Right ventricle myocardium inferior (tissue), 1 donor: ENCODE data around the gene LUC7L. TPM values are rescaled to one million over a fixed set of nuclear protein-coding genes. Genes with fewer than 3 reads are reported as not detected.
"Not testable (repeated sequence)": the region's sequence is repeated elsewhere in the genome, so short reads cannot be mapped to it uniquely, and the experiment has no call there.

ENCODE experiments used
- ATAC-seq: fragments of 200-7000 bp; cut with Tn5 transposase; one replicate; pipeline ENCODE4 v1.9.1; 2020; ENCODE audit warnings: mild to moderate bottlenecking, moderate library complexity
- DNase-seq: peaks from one replicate; pipeline ENCODE4 v3.0.0; 2021; ENCODE audit errors: missing footprints
- intact Hi-C: fragments of 100-400 bp; cut with DNase I; formaldehyde crosslinking; loops from one replicate; pipeline ENCODE4 v1.11.0; 2022
- total RNA-seq: library from RNA; stranded (reverse); fragmentation: NEBNext Ultra II Directional; extraction: Animal tissue kit (Norgen Biotek cat#: 25700); gene quantifications from one replicate; pipeline ENCODE4 v1.2.1, GENCODE V29; 2021
- donor health status: DM: no; HTN: yes; CAD: no; lungs with severe emphysema.

LUC7L gene
- total RNA-seq, 1 donor from 2014 or later = 23.5 TPM

DNA sequence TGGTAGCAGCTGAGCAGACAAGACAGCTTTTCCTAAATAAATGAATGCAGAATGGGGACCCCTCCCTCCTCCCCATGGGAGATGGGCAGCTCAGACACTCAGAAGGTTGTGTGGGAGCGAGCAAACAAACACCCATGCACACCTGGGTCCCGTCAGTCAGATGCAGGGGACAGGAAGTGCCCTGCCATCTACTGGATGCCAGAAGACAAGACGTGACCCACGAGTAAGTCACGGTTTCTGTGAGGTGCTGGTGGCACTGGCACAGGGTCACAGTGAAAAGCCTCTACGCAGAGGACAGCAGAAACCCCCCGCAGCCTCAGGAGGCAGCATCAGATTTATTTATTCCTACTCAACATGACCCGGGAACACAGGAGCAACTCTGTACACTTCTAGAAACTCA lies 40.6 kb downstream of the LUC7L start:
- no peak for ATAC-seq
- DNase-seq = no peak
- intact Hi-C loops = no loop called here

DNA sequence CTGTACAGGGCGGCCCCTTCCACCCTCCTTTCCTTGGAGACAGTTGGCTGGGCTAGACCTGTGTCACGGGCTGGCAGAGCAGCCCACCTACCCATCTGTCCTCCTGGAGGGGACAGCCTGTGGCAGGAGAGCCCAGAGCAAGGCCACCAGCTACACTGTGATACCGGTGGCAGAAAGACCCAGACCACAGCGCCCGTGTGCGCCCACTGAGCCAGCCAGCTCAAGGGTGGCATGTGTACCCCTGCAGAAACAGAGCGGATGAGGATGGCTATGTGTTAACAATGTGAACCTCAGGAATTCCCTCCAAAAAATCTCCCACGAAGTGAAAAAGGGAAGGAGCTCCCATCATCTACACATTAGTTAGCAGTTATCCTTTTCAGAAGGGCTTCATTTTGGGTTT lies 41.9 kb downstream of the LUC7L start:
- intact Hi-C loops = no loop called here
- ATAC-seq (no peak), DNase-seq (no peak)

DNA sequence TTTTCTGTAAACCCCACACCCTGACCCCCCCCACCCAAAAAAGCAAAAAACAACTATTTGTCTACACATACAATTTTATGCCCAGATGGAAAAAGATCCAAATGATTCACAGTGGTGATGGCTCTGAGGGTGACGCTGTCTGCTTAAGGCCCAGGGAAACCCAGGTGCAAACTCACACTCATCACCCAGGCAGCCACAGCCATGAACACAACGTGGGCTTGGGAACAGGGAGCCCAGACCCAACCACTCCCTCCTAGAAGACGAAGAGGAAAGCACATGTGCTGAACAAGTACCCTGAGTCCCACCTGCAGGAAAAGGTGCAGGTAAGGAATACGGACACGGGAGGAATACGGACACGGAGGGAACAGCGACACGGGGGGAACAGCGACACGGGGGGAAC lies 43.6 kb downstream of the LUC7L start:
- intact Hi-C loops = no loop called here
- DNase-seq (no peak), ATAC-seq (no peak)

DNA sequence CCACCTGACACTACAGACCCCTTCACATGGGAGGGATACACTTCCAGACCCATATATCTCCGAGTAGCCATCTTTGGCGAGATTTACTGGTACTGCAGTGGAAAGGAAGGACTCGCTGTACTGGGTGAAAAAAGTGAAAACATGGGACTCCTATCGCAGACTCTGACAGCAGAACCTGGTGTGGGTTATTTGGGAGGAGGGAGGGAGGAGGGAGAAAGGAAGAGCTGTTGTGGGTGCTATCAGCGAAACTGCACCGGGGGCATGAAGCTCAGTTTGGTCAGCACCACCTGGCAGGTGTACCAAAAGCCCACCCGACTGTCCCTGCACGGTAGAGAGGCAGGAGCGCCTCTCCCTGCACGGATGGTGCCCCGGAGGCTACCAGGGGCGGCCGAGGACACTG lies 44.0 kb downstream of the LUC7L start:
- intact Hi-C loops = no loop called here
- DNase-seq (no peak), ATAC-seq (no peak)

- ATAC-seq (no peak), DNase-seq (no peak)
- intact Hi-C loops = no loop called here
Measured at GRCh38 chr16:183005-183404, 46.2 kb downstream of the LUC7L start.

DNA sequence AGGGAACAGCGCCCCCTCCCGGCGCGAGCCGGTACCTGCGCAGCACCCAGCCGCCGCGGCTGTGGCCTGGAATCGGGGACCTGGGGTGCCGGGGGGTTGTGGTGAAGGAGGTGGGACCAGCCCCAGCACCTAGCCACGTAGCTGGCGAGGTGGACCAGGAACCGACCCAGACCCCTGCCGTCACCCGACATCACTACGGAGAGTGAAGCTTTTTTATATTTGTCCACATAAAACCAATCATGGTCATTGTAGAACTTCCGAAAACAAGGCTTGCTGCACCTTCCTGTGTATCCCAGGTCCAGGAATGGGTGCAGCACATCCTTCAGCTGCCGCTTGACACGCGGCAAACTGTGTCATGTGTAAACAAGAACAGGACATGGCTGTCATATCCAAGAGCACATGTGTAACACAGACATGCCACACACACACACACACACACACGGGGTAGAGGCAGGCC lies 47.7 kb downstream of the LUC7L start:
- intact Hi-C loops = loop anchor here (2.0 kb wide), 1 partner anchor 75 kb away; no protein-coding TSS in a partner anchor
- peak; percentile 92 for DNase-seq
- no peak for ATAC-seq

DNA sequence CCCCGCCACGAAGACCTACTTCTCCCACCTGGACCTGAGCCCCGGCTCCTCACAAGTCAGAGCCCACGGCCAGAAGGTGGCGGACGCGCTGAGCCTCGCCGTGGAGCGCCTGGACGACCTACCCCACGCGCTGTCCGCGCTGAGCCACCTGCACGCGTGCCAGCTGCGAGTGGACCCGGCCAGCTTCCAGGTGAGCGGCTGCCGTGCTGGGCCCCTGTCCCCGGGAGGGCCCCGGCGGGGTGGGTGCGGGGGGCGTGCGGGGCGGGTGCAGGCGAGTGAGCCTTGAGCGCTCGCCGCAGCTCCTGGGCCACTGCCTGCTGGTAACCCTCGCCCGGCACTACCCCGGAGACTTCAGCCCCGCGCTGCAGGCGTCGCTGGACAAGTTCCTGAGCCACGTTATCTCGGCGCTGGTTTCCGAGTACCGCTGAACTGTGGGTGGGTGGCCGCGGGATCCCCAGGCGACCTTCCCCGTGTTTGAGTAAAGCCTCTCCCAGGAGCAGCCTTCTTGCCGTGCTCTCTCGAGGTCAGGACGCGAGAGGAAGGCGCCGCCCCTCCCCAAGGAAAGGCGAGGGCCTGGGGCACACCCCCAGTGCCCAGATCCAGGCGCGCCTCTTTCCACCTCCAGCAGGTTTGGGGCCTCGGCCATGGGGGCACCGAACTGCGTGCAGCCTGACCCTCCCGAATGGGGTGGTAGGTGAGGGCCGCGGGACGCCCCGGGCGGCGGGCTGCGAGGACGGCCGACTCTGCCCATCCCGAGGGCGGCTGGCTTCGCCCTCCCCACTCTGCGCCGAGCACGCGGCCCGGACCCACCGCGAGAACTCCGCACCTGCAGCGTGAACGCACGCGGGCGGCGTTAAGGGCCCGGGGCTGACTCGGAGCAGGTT lies 48.3 kb downstream of the LUC7L start:
- DNase-seq = no peak
- intact Hi-C loops = loop anchor here (2.0 kb wide), 1 partner anchor 74 kb away; no protein-coding TSS in a partner anchor
- peak; percentile 82 for ATAC-seq

GRCh38 chr16:180101-180675 lies 49.1 kb downstream of the LUC7L start, which contains the start of gene HBQ1:
HBQ1 (plus strand) TSS chr16:180459; CDS start chr16:180487, 28 bp downstream.
- intact Hi-C loops = loop anchor here (2.0 kb wide), 1 partner anchor 73 kb away; no protein-coding TSS in a partner anchor
- ATAC-seq (no peak), DNase-seq (no peak)

GRCh38 chr16:179211-180092 lies 49.8 kb downstream of the LUC7L start:
- DNase-seq (no peak), ATAC-seq (no peak)
- intact Hi-C loops = loop anchor here (2.0 kb wide), 1 partner anchor 73 kb away; no protein-coding TSS in a partner anchor

- ATAC-seq = no peak
- DNase-seq = no peak
- intact Hi-C loops = no loop called here
Measured at GRCh38 chr16:178668-179015, 50.6 kb downstream of the LUC7L start.

DNA sequence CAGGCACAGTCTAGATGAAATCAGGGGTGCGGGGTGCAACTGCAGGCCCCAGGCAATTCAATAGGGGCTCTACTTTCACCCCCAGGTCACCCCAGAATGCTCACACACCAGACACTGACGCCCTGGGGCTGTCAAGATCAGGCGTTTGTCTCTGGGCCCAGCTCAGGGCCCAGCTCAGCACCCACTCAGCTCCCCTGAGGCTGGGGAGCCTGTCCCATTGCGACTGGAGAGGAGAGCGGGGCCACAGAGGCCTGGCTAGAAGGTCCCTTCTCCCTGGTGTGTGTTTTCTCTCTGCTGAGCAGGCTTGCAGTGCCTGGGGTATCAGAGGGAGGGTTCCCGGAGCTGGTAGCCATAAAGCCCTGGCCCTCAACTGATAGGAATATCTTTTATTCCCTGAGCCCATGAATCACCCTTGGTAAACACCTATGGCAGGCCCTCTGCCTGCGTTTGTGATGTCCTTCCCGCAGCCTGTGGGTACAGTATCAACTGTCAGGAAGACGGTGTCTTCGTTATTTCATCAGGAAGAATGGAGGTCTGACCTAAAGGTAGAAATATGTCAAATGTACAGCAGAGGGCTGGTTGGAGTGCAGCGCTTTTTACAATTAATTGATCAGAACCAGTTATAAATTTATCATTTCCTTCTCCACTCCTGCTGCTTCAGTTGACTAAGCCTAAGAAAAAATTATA lies 51.1 kb downstream of the LUC7L start:
- intact Hi-C loops = no loop called here
- DNase-seq (no peak), ATAC-seq (no peak)

GRCh38 chr16:177394-177822 lies 51.8 kb downstream of the LUC7L start:
- intact Hi-C loops = no loop called here
- DNase-seq = no peak
- no peak for ATAC-seq

DNA sequence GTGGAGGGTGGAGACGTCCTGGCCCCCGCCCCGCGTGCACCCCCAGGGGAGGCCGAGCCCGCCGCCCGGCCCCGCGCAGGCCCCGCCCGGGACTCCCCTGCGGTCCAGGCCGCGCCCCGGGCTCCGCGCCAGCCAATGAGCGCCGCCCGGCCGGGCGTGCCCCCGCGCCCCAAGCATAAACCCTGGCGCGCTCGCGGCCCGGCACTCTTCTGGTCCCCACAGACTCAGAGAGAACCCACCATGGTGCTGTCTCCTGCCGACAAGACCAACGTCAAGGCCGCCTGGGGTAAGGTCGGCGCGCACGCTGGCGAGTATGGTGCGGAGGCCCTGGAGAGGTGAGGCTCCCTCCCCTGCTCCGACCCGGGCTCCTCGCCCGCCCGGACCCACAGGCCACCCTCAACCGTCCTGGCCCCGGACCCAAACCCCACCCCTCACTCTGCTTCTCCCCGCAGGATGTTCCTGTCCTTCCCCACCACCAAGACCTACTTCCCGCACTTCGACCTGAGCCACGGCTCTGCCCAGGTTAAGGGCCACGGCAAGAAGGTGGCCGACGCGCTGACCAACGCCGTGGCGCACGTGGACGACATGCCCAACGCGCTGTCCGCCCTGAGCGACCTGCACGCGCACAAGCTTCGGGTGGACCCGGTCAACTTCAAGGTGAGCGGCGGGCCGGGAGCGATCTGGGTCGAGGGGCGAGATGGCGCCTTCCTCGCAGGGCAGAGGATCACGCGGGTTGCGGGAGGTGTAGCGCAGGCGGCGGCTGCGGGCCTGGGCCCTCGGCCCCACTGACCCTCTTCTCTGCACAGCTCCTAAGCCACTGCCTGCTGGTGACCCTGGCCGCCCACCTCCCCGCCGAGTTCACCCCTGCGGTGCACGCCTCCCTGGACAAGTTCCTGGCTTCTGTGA lies 52.5 kb downstream of the LUC7L start, which contains the start of gene HBA1:
Gene HBA1, plus strand, starts transcription at position 204 of the 906 bp plus-strand sequence. Its CDS starts 37 bp downstream, at position 241.
- ATAC-seq, DNase-seq, intact Hi-C loops: not testable (repeated sequence)

GRCh38 chr16:176006-176405 lies 53.2 kb downstream of the LUC7L start:
- DNase-seq, intact Hi-C loops, ATAC-seq: not testable (repeated sequence)

- no peak for ATAC-seq
- DNase-seq = no peak
- intact Hi-C loops = no loop called here
Measured at GRCh38 chr16:175011-175949, 54.0 kb downstream of the LUC7L start.
